GM23338 (cell line): ENCODE results near the gene HAL. TPM values are rescaled to one million over a fixed set of nuclear protein-coding genes. Genes with fewer than 3 reads are reported as not detected.

Experiments used
- ATAC-seq: fragments of 200-7000 bp; cut with Tn5 transposase; 3 replicates; pipeline ENCODE4 v1.9.1; 2020
- DNase-seq: peaks from one replicate; pipeline ENCODE4 v3.0.0-alpha.2; 2015; ENCODE audit warnings: low spot score
- H2AFZ ChIP-seq: fragments of 200-600 bp; sonication (generic); 2 replicates; pipeline ENCODE4 v1.8.0; 2016; ENCODE audit warnings: antibody characterized with exemption, mild to moderate bottlenecking, moderate library complexity
- H3F3A ChIP-seq: fragments of 200-600 bp; sonication (generic); replicated peaks from 2 replicates; pipeline ENCODE4 v1.8.0; 2017; ENCODE audit warnings: antibody characterized with exemption, mixed run types, low read depth
- H3K27ac ChIP-seq: fragments of 200-600 bp; sonication (generic); 2 replicates; pipeline ENCODE4 v1.6.1; 2016; ENCODE audit warnings: low read depth
- H3K27me3 ChIP-seq: fragments of 200-600 bp; sonication (generic); 2 replicates; pipeline ENCODE4 v1.8.0; 2016; ENCODE audit warnings: mild to moderate bottlenecking, mixed run types, moderate library complexity; ENCODE audit not compliant: insufficient read depth
- H3K36me3 ChIP-seq: fragments of 200-600 bp; sonication (generic); 2 replicates; pipeline ENCODE4 v1.8.0; 2016; ENCODE audit warnings: mild to moderate bottlenecking; ENCODE audit not compliant: insufficient read depth
- H3K4me1 ChIP-seq: fragments of 200-600 bp; sonication (generic); 2 replicates; pipeline ENCODE4 v1.8.0; 2016; ENCODE audit warnings: mild to moderate bottlenecking, moderate library complexity; ENCODE audit not compliant: insufficient read depth
- H3K4me2 ChIP-seq: fragments of 200-600 bp; sonication (generic); 2 replicates; pipeline ENCODE4 v1.7.1; 2017; ENCODE audit warnings: mixed run types
- H3K4me3 ChIP-seq: fragments of 200-600 bp; sonication (generic); 2 replicates; pipeline ENCODE4 v1.6.1; 2016; ENCODE audit warnings: mixed run types
- H3K79me2 ChIP-seq: fragments of 200-600 bp; sonication (generic); replicated peaks from 2 replicates; pipeline ENCODE4 v1.8.0; 2017; ENCODE audit warnings: mild to moderate bottlenecking; ENCODE audit not compliant: insufficient read depth
- H3K9me2 ChIP-seq: fragments of 200-600 bp; sonication (generic); 2 replicates; pipeline ENCODE4 v1.8.0; 2017; ENCODE audit not compliant: insufficient read depth
- H4K20me1 ChIP-seq: fragments of 200-600 bp; sonication (generic); replicated peaks from 2 replicates; pipeline ENCODE4 v1.8.0; 2017; ENCODE audit warnings: mild to moderate bottlenecking; ENCODE audit not compliant: insufficient read depth
- H3K27ac Mint-ChIP-seq: 2 replicates; pipeline ENCODE4 v1.8.0; 2020; ENCODE audit warnings: inconsistent platforms, mild to moderate bottlenecking, moderate library complexity, mixed read lengths
- H3K27me3 Mint-ChIP-seq: 3 replicates; pipeline ENCODE4 v1.8.0; 2022; ENCODE audit warnings: low read depth, mild to moderate bottlenecking, moderate library complexity, mixed read lengths, inconsistent platforms; ENCODE audit not compliant: insufficient read depth, poor library complexity
- H3K36me3 Mint-ChIP-seq: 3 replicates; pipeline ENCODE4 v1.8.0; 2021; ENCODE audit warnings: low read depth, mild to moderate bottlenecking, inconsistent platforms, moderate library complexity, mixed read lengths
- H3K4me1 Mint-ChIP-seq: 3 replicates; pipeline ENCODE4 v1.8.0; 2020; ENCODE audit warnings: mild to moderate bottlenecking, inconsistent platforms, mixed read lengths
- H3K4me3 Mint-ChIP-seq: 3 replicates; pipeline ENCODE4 v1.8.0; 2021; ENCODE audit warnings: moderate library complexity, mild to moderate bottlenecking, inconsistent platforms, mixed read lengths
- H3K9me3 Mint-ChIP-seq: 3 replicates; pipeline ENCODE4 v1.8.0; 2020; ENCODE audit warnings: moderate library complexity, mild to moderate bottlenecking, inconsistent platforms, mixed read lengths
- EZH2phosphoT487 ChIP-seq: fragments of 200-600 bp; sonication (generic); IDR thresholded peaks from one replicate; pipeline ENCODE4 v1.8.1; 2018; ENCODE audit warnings: antibody characterized with exemption; ENCODE audit not compliant: unreplicated experiment
- JUNB ChIP-seq: IDR thresholded peaks from one replicate; pipeline ENCODE4 v1.6.1; 2016; ENCODE audit warnings: antibody characterized with exemption; ENCODE audit not compliant: unreplicated experiment
- STAT1 ChIP-seq: IDR thresholded peaks from one replicate; pipeline ENCODE4 v1.6.1; 2016; ENCODE audit warnings: antibody characterized with exemption; ENCODE audit not compliant: unreplicated experiment
- ZNF114 ChIP-seq: fragments of 250-450 bp; sonication (Bioruptor Pico); IDR thresholded peaks from 2 replicates; pipeline ENCODE4 v1.5.0; 2020; ENCODE audit warnings: mild to moderate bottlenecking, moderate library complexity
- polyA plus RNA-seq: library from polyadenylated mRNA; unstranded; fragments of >200 nt; fragmentation: Nextera tagmentation; extraction: Ambion mirVana; gene quantifications from 2 replicates; pipeline ENCODE4 v1.2.1, GENCODE V29; 2016
- total RNA-seq: library from RNA; depleted of rRNA; stranded (reverse); fragments of >200 nt; shearing (Covaris generic); gene quantifications from 2 replicates; pipeline ENCODE4 v1.2.3, GENCODE V29; 2014
- TF ChIP-seq, protein P1 (sequence below): fragments of 250-450 bp; sonication (Bioruptor Pico); IDR thresholded peaks from 2 replicates; pipeline ENCODE4 v1.5.0; 2020; ENCODE audit warnings: mild to moderate bottlenecking, moderate library complexity
- TF ChIP-seq, protein P2 (sequence below), 2 experiments: fragments of 200-600 bp in 1 of 2; sonication (generic) in 1 of 2; conservative IDR thresholded peaks; 2 replicates each; pipeline versions ENCODE4 v1.5.1 to v1.6.1; 2016 to 2017; ENCODE audit warnings: antibody characterized with exemption in 2 of 2, low read depth in 2 of 2, mild to moderate bottlenecking in 2 of 2, moderate library complexity in 1 of 2

Gene HAL
- total and polyA plus RNA-seq, 2 experiments from 2014 or later = 0.17 to 0.24 TPM

DNA sequence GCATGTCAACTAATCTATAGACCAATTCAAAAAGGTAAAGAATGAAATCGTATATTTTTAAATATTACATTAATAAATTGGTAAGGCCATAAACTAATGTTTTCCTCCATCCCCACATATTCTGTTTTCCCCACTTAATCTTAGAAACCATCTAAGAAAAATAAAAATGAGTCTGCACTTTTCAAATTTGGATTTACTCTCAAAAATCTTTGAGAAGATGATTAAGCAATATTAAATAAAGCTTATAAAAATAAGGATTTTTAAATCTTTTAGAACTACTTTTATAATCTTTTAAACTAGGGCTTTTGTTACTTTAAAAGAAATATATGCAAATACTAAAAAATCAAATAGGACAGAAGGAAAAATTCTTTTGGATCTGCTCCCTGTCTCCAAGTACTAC lies 10.6 kb upstream of the HAL start (continued):
- TF ChIP-seq, protein P1, sequence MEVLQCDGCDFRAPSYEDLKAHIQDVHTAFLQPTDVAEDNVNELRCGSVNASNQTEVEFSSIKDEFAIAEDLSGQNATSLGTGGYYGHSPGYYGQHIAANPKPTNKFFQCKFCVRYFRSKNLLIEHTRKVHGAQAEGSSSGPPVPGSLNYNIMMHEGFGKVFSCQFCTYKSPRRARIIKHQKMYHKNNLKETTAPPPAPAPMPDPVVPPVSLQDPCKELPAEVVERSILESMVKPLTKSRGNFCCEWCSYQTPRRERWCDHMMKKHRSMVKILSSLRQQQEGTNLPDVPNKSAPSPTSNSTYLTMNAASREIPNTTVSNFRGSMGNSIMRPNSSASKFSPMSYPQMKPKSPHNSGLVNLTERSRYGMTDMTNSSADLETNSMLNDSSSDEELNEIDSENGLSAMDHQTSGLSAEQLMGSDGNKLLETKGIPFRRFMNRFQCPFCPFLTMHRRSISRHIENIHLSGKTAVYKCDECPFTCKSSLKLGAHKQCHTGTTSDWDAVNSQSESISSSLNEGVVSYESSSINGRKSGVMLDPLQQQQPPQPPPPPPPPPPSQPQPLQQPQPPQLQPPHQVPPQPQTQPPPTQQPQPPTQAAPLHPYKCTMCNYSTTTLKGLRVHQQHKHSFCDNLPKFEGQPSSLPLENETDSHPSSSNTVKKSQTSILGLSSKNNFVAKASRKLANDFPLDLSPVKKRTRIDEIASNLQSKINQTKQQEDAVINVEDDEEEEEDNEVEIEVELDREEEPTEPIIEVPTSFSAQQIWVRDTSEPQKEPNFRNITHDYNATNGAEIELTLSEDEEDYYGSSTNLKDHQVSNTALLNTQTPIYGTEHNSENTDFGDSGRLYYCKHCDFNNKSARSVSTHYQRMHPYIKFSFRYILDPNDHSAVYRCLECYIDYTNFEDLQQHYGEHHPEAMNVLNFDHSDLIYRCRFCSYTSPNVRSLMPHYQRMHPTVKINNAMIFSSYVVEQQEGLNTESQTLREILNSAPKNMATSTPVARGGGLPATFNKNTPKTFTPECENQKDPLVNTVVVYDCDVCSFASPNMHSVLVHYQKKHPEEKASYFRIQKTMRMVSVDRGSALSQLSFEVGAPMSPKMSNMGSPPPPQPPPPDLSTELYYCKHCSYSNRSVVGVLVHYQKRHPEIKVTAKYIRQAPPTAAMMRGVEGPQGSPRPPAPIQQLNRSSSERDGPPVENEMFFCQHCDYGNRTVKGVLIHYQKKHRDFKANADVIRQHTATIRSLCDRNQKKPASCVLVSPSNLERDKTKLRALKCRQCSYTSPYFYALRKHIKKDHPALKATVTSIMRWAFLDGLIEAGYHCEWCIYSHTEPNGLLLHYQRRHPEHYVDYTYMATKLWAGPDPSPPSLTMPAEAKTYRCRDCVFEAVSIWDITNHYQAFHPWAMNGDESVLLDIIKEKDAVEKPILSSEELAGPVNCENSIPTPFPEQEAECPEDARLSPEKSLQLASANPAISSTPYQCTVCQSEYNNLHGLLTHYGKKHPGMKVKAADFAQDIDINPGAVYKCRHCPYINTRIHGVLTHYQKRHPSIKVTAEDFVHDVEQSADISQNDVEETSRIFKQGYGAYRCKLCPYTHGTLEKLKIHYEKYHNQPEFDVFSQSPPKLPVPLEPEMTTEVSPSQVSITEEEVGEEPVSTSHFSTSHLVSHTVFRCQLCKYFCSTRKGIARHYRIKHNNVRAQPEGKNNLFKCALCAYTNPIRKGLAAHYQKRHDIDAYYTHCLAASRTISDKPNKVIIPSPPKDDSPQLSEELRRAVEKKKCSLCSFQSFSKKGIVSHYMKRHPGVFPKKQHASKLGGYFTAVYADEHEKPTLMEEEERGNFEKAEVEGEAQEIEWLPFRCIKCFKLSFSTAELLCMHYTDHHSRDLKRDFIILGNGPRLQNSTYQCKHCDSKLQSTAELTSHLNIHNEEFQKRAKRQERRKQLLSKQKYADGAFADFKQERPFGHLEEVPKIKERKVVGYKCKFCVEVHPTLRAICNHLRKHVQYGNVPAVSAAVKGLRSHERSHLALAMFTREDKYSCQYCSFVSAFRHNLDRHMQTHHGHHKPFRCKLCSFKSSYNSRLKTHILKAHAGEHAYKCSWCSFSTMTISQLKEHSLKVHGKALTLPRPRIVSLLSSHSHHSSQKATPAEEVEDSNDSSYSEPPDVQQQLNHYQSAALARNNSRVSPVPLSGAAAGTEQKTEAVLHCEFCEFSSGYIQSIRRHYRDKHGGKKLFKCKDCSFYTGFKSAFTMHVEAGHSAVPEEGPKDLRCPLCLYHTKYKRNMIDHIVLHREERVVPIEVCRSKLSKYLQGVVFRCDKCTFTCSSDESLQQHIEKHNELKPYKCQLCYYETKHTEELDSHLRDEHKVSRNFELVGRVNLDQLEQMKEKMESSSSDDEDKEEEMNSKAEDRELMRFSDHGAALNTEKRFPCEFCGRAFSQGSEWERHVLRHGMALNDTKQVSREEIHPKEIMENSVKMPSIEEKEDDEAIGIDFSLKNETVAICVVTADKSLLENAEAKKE = no peak
- TF ChIP-seq EZH2phosphoT487 (no peak), STAT1 (no peak)

DNA sequence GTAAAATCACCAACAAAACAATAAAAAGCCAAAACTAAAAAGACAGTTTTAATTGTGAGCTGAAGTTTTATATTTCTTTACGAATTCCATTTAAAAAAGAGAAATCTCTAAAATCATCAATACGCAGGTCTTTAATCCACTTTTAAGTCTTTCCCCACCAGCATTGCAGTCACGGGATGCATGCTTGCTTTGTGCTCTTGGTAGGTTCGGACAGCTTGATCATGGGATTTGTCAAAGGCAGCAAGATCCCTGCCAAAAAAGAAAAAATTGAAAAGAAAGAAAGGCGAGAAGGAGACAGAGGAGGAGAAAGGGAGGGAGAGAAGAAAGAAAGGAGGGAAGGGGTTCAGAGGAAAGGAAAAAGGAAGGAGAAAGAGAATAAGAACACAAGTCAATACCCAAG lies 4.7 kb upstream of the HAL start:
- no peak overlapping the region for H2AFZ ChIP-seq
- peaks cover 28% of the 10 kb centered on the region for H3K36me3 Mint-ChIP-seq
- H3K4me1 Mint-ChIP-seq = peaks cover 8% of the 10 kb centered on the region
- no peaks in the 10 kb centered on the region for H3K9me2 ChIP-seq
- no peak overlapping the region for H3K4me3 ChIP-seq
- H3F3A ChIP-seq = no peaks in the 10 kb centered on the region
- peaks cover 2% of the 10 kb centered on the region for H3K27me3 Mint-ChIP-seq
- H3K79me2 ChIP-seq = no peaks in the 10 kb centered on the region
- peaks cover 3% of the 10 kb centered on the region; the same call in 1 of the 2 replicates for H4K20me1 ChIP-seq
- peaks cover 31% of the 10 kb centered on the region for H3K36me3 ChIP-seq
- H3K4me1 ChIP-seq = no peaks in the 10 kb centered on the region
- no peak overlapping the region for H3K4me2 ChIP-seq
- ATAC-seq (no peak), DNase-seq (no peak)
- H3K9me3 Mint-ChIP-seq = no peaks in the 10 kb centered on the region
- H3K27ac ChIP-seq = no peak overlapping the region
- H3K4me3 Mint-ChIP-seq = no peak overlapping the region
- no peak overlapping the region for H3K27ac Mint-ChIP-seq
- H3K27me3 ChIP-seq = no peaks in the 10 kb centered on the region
- TF ChIP-seq EZH2phosphoT487 = no peak
- no peak for TF ChIP-seq JUNB
- TF ChIP-seq, protein P1 = no peak
- no peak for TF ChIP-seq ZNF114 (CRISPR knock-in tag)
- TF ChIP-seq STAT1 = no peak
- TF ChIP-seq, protein P2, sequence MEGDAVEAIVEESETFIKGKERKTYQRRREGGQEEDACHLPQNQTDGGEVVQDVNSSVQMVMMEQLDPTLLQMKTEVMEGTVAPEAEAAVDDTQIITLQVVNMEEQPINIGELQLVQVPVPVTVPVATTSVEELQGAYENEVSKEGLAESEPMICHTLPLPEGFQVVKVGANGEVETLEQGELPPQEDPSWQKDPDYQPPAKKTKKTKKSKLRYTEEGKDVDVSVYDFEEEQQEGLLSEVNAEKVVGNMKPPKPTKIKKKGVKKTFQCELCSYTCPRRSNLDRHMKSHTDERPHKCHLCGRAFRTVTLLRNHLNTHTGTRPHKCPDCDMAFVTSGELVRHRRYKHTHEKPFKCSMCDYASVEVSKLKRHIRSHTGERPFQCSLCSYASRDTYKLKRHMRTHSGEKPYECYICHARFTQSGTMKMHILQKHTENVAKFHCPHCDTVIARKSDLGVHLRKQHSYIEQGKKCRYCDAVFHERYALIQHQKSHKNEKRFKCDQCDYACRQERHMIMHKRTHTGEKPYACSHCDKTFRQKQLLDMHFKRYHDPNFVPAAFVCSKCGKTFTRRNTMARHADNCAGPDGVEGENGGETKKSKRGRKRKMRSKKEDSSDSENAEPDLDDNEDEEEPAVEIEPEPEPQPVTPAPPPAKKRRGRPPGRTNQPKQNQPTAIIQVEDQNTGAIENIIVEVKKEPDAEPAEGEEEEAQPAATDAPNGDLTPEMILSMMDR (conservative IDR thresholded peaks at IDR 0.05; ENCODE audit: low read depth in 2 of 2) = no peak
